Colonic mucosa (tissue), 4 donors: Measurements from ENCODE around the gene FGD2. TPM values are rescaled to one million over a fixed set of nuclear protein-coding genes. Genes with fewer than 3 reads are reported as not detected.

Source experiments
- DNase-seq: peaks from one replicate; pipeline ENCODE4 v3.0.0-alpha.2; 2020
- H3K27ac ChIP-seq: fragments of 200-600 bp; one replicate; pipeline ENCODE4 v1.8.0; 2021
- H3K27me3 ChIP-seq: fragments of 200-600 bp; one replicate; pipeline ENCODE4 v1.8.0; 2021
- H3K36me3 ChIP-seq: fragments of 200-600 bp; one replicate; pipeline ENCODE4 v1.8.0; 2021
- H3K4me1 ChIP-seq: fragments of 200-600 bp; one replicate; pipeline ENCODE4 v1.8.0; 2021; ENCODE audit warnings: mild to moderate bottlenecking
- H3K4me3 ChIP-seq: fragments of 200-600 bp; one replicate; pipeline ENCODE4 v1.8.0; 2021
- H3K9ac ChIP-seq, 2 donors: one replicate each; pipeline ENCODE4 v1.7.0; 2013; ENCODE audit warnings: control low read depth in 2 of 2, low read depth in 2 of 2, low read length in 2 of 2
- H3K9me3 ChIP-seq: fragments of 200-600 bp; one replicate; pipeline ENCODE4 v1.8.0; 2021
- CTCF ChIP-seq: fragments of 200-600 bp; IDR thresholded peaks from one replicate; pipeline ENCODE4 v1.8.0; 2022; ENCODE audit warnings: antibody characterized with exemption, mild to moderate bottlenecking
- intact Hi-C: fragments of 100-400 bp; cut with DNase I; formaldehyde crosslinking; loops from one replicate; pipeline ENCODE4 v1.14.1; 2022
- total RNA-seq, 2 donors: library from RNA; stranded (reverse); fragmentation: NEBNext Ultra II Directional in 1 of 2; extraction: Animal tissue kit (Norgen Biotek cat#: 25700) in 1 of 2; gene quantifications; one replicate each; pipeline ENCODE4 v1.2.1, GENCODE V29; 2021
- donor health status: healthy.
- donor health status: DM: no; HTN: no; CAD: no.
- donor health status: DM: no; HTN: no; CAD: no.

The FGD2 gene
- total RNA-seq, 2 donors from 2014 or later: 3.6 to 3.8 TPM

GRCh38 chr6:37027036-37027720, 21.7 kb downstream of the FGD2 start:
- no peaks in the 10 kb centered on the region for H3K9me3 ChIP-seq
- no peak overlapping the region for H3K9ac ChIP-seq
- no peaks in the 10 kb centered on the region for H3K27me3 ChIP-seq
- H3K27ac ChIP-seq: no peak overlapping the region
- no peak overlapping the region for H3K4me3 ChIP-seq
- intact Hi-C loops: no loop called here
- H3K4me1 ChIP-seq: no peaks in the 10 kb centered on the region
- no peaks in the 10 kb centered on the region for H3K36me3 ChIP-seq
- no peak for TF ChIP-seq CTCF
- DNase-seq: no peak

GRCh38 chr6:37027811-37028469, 22.5 kb downstream of the FGD2 start:
- H3K4me3 ChIP-seq: no peak overlapping the region
- no peak overlapping the region for H3K9ac ChIP-seq
- DNase-seq: no peak
- H3K36me3 ChIP-seq: no peaks in the 10 kb centered on the region
- TF ChIP-seq CTCF: no peak
- no peak overlapping the region for H3K27ac ChIP-seq
- no peaks in the 10 kb centered on the region for H3K27me3 ChIP-seq
- H3K9me3 ChIP-seq: no peaks in the 10 kb centered on the region
- H3K4me1 ChIP-seq: no peaks in the 10 kb centered on the region
- intact Hi-C loops: no loop called here

DNA sequence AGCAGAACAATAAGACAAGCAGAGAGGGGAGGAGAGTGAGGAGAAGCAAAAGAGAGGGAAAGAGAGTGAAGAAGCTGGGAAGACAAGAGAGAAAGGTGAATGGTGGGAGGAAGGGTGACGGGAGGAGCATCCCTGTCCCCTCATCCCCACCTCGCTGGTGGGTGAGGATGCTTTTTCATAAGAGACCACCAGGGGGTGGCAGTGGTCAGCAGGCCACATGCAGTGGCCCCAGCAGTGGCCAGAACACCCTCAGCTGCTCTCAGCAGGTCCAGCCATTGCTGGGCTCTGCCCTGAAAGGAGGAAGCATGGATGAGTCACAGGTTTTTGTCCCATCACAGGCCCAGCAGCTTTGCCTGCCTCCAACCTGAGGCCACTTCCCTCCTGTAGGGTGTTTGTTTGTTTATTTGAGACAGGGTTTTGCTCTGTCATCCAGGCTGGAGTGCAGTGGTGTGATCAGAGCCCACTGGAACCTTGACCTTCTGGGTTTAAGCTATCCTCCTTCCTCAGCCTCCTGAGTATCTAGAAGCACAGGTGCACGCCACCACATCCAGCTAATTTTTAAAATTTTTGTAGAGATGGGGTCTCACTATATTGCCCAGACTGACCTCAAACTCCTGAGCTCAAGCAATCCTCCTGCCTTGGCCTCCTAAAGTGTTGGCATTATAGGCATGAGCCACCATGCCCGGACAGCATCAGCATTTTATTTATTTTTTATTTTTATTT, 24.0 kb downstream of the FGD2 start:
- DNase-seq: peak; percentile 43
- Histone ChIP-seq H3K27me3 (no peaks in the 10 kb centered on the region), H3K36me3 (no peaks in the 10 kb centered on the region), H3K9me3 (no peaks in the 10 kb centered on the region), H3K9ac (no peak overlapping the region), H3K27ac (no peak overlapping the region), H3K4me1 (no peaks in the 10 kb centered on the region), H3K4me3 (no peak overlapping the region)
- intact Hi-C loops: no loop called here
- TF ChIP-seq CTCF: peak; percentile 42

DNA sequence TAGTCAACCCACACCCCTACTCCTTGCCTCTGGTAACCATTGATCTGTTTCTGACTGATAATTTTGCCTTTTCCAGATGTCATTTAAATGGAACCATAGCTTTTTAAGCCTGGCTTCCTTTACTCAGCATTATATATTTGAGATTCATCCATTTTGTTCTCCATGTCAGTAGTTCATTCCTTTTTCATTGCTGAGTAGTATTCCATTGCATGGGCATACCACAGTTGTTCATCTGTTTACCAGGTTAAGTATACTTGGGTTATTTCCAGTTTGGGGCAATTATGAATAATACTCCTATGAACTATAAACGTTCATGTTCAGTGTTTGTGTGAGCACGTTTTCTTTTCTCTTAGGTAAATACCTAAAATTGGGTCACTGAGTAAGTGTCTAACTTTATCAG, 25.1 kb downstream of the FGD2 start:
- Histone ChIP-seq H3K27ac (no peak overlapping the region), H3K4me1 (no peaks in the 10 kb centered on the region), H3K4me3 (no peak overlapping the region), H3K9ac (no peak overlapping the region), H3K36me3 (no peaks in the 10 kb centered on the region), H3K27me3 (no peaks in the 10 kb centered on the region), H3K9me3 (no peaks in the 10 kb centered on the region)
- DNase-seq: no peak
- intact Hi-C loops: no loop called here
- TF ChIP-seq CTCF: no peak

DNA sequence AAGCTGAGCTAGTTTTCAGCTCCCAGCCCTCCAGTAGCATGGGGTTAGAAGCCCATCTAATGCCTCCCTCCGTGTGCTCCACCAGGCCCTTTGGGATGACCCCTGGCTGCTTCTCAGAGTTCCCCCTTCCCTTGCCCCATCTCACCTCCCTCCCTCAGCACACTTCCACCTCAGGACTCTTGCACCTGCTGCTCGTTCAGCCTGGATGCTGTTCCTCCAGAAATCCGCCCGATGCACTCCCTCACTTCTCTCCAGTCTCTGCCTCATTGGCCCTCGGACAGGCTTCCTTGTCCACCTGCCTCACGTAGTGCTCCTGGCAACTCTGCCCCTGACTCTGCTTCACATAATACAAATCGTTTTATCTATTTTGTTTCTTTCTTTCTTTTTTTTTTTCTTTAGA, 26.8 kb downstream of the FGD2 start:
- Histone ChIP-seq H3K27ac (no peak overlapping the region), H3K9me3 (no peaks in the 10 kb centered on the region), H3K27me3 (no peaks in the 10 kb centered on the region), H3K9ac (no peak overlapping the region), H3K4me3 (no peak overlapping the region), H3K36me3 (no peaks in the 10 kb centered on the region), H3K4me1 (no peaks in the 10 kb centered on the region)
- intact Hi-C loops: no loop called here
- DNase-seq: no peak
- no peak for TF ChIP-seq CTCF
